Epithelial cell of umbilical artery (primary cell): ENCODE measurements around the gene TJP1. TPM values are rescaled to one million over a fixed set of nuclear protein-coding genes. Genes with fewer than 3 reads are reported as not detected.

Source experiments
- total RNA-seq: library from RNA; depleted of rRNA; stranded (reverse); fragments of >200 nt; gene quantifications from 2 replicates; pipeline ENCODE4 v1.2.3, GENCODE V29; 2014

TJP1 gene
- total RNA-seq: 71.6 and 76.0 TPM in 2 replicates

GRCh38 chr15:29822100-29822683 lies at the start of gene TJP1:
TJP1 (minus strand) TSS chr15:29822468; CDS start chr15:29822028, 440 bp downstream.

